Measurements from ENCODE around the gene ZSWIM4.

Gene ZSWIM4

DNA sequence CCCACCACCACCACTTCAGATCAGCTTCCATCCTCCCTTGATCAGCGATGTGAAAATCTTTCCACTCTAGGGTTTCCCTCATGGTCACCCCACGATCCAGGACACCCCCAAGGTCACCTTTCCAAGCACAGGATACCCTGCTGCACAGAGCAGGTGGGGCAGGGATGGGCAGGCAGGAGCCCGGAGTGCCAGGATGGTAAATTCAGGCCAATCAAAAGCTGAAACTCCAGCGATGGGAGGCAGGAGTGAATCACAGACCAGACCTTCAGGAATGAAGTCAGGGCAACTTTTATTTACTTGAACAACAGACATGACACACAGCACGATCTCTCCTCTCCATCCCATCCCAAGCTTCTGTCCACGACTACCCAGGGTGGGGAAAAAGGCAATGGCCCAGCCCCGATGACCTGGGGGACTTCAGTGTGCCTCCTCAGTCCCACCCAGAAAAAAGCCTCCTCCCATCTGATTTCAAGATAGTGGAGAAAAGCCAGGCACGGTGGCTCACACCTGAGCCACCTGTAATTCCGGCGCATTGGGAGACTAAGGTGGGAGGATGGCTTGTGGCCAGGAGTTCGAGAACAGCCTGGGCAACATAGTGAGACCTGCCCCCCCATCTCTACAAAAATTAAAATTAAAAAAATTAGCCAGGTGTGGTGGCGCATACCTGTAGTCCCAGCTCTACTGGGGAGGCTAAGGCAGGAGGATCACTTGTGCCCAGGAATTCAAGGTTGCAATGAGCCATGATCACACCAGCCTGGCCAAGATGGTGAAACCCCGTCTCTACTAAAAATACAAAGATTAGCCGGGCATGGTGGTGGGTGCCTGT is 39.2 kb downstream of the ZSWIM4 start:
- no peak for DNase-seq (ENCODE audit: low read depth in 1 of 2, low spot score in 1 of 2)

DNA sequence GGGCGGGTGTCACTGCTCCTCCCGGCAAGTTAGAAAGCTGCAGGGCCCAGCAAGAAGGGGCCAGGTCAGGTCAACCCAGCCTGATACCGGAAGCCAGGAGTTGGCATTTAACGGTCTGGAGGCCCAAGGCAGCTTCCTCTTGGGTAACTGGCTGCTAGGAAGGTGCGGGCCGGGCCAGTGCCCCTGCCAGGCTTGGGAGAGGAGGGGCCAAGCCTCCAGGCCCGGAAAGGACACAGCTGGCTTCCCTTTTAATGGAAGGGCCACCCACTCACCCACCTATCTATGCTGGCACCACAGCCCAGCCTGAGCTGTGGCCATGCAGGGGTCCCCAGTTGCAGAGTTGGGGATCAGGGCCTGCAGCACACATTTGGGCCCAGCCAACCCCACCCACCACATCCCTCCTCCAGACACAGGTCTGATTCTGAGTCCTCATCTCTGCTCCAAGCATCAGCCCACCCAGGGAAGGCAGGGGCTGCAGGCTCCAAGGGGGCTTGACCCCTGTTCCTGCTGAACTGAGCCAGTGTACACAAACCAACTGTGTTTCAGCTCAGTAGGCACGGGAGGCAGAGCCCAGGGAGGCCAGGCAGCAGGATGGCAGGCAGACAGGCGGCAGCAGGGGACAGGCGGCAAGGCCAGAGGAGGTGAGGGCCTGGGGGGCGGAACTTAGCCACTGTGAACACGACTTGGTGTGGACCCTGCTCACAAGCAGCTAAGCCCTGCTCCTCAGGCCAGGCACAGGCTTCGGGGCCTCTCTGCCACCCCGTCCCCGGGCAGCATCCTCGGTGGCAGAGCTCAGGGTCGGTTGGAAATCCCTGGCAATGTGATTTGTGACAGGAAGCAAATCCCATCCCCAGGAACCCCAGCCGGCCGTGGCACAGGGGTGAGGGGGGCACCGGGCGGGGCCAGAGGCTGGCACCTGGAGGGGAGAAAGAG is 40.8 kb downstream of the ZSWIM4 start:
- DNase-seq (ENCODE audit: low read depth in 1 of 2, low spot score in 1 of 2) = no peak

DNA sequence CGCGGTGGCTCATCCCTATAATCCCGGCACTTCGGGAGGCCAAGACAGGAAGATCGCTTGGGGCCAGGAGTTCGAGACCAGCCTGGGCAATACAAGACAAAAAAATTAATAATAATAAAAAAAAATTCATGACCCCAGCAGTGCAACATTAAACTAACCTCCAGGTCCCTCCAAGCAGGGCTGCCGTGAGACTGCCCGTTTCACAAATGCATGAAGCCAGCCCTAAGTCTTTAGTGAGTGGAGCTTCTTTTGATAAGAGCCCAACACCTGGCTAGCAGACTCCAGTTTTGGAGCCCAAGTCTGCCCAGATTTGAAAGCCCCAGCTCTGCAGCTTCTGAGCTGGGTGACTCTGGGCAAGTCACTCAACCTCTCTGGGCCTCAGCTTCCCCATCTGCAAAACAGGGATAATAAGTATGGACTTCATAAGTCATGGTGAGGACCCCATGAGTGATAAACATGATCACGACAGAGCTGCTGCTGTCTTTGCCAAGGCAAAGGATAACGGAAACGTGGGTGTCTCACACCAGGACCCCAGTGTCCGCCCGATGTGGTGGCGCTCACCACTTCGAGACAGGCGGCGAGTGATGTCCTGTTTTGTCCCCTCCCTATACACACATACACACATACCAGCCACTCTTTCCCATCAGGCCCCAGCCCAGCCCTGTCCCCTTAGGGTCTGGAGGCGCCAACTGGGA is 43.3 kb downstream of the ZSWIM4 start:
- DNase-seq (ENCODE audit: low read depth in 1 of 2, low spot score in 1 of 2) = no peak

DNA sequence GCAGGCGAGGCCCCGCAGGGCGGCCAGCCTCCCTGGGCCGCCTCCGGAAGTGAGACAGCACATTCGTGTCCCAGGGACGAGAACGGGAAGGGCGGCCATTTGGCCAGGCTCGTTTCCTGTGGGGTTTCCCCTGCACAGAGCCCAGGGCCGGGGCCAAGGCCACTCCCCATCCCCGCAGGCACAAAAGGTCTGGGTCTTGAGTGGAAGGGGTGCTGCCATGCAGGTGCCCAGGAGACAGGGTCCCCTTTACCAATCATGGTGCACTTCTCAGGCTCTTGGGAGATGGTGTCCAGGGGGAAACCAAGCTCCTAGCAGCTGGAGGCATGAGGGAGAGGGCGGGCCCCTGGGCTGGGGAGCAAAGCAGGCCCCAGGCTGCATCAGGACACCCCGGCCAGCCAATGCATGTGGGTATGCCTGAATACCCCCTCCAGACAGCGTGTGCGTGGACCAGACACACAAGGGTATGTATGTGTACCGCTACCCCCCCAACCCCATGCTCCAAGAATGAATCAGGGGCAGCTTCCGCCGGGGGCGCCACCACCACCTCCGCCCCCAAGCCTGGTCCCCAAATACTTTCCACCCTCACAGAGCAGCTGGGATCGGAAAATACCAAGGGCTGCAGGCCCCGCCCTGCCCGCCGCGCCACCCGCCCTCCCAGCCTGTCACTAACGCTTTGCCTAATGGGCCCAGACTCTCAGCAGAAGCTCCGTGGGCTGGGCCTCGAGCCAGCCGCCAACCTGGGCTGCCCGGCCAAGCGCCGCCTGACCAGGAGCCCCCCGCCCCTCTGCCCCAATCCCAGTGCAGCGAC is 44.1 kb downstream of the ZSWIM4 start:
- DNase-seq (ENCODE audit: low read depth in 1 of 2, low spot score in 1 of 2) = peak; percentile 78 to 85

DNA sequence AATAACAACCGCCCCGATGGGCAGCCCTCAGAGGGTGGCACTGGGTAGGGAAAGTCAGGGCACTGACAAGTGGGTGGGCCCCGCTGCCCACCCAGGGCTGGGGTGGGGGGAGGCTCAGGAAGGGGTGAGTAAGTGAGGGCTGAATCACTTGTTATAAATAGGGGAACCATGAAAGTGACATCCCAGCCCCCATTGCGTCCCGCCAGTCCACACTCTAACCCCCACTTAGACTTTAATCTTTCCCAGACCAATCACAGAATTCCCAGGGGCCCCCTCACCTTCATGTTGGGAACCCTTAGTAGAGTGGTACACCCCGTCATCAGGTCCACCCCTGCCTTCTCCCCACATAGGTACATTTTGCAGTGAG is 44.7 kb downstream of the ZSWIM4 start:
- DNase-seq (ENCODE audit: low read depth in 1 of 2, low spot score in 1 of 2) = peak; percentile 43 to 45

DNA sequence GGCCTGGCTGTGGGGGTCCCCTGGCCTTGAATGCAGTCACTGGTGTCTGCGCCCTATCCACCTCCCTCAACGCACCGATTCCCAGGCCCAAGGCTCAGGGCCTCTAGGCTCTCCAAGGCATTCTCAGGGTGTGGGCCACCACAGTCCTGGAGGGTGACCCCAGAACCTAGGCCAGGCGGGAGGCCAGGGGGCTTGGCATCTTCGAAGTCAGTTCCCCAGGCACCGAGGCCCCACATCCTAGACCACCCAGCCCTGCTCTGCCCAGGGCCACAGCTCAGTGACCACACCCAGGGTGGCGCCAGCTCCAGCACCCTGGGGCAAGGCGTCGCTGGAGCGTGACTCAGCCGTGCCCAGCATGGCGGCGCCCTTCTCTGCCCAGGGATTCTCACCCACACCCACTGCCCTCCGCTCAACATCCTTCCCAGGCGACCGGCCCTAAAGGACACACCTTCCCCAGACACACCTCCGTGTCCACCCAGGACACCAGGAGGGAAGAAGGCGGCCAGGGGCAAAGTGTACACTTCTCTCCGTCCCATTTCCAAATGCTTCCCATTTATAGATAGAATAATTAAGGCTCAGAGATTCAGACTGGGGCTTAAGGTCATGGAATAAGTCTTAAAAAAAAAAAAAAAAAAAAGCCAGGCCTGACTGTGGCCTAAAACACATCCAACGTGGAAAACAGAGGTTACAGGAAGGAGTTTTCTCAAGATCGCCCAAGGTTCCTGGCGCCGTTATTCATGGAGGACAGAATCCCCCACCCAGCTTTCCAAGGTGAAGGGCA is 45.3 kb downstream of the ZSWIM4 start:
- no peak for DNase-seq (ENCODE audit: low read depth in 1 of 2, low spot score in 1 of 2)

DNA sequence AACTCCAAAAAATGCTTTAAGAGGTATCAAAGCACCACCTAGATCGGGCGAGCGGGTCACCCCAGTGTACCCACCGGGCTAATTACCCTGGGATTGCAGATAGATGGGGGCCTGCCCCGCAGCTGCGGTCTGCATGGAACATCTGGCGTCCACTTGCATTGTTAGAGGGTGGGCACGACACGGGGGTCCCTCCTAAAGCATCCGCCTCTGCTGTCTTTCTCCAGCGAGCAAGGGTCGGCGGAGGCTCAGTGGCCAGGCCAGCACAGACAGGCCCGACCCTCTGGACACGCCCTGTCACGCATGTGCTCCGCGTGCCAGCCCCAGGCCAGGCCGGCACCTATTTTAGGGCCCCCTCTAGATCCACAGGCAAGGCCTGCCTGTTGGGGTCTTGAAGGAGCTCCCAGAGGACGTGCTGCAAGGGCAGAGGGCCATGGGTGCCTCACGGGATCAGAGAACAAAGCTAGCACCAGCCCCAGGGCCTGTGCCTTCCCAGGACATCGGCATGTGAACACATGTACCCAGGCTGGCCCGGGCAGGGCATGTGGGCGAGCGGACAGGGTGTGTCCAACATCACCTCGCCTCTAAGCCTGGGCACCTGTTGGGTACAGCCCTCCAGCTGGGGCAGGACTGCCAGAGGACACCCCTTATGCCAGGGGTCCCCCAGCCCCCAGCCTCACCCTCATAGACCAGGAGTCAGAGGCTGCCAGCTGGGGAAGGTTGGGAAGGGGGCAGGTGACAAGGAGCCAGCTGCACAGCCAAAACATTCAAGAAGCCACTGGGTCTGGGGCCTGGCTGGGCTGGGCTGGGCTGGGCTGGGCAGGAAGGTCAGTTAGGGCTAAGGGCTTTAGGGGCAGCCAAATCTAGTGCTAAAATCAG is 46.1 kb downstream of the ZSWIM4 start:
- DNase-seq (ENCODE audit: low read depth in 1 of 2, low spot score in 1 of 2) = no peak

DNA sequence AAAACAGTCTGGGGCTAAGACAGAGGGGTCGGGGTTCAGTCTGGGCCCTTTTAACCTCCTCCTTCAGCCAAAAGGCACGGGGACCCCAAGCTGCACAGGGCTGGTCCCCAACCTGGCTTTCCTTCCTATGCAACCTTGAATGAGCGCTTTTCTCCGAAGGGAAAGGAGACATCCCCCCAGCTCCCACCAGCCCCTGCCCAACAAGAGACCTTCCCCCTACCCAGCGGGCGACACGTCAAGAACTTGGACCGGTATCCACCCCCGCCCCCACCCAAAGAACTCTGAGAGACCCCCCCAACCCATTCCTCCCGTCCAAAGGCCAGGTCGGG is 46.7 kb downstream of the ZSWIM4 start:
- no peak for DNase-seq (ENCODE audit: low read depth in 1 of 2, low spot score in 1 of 2)

DNA sequence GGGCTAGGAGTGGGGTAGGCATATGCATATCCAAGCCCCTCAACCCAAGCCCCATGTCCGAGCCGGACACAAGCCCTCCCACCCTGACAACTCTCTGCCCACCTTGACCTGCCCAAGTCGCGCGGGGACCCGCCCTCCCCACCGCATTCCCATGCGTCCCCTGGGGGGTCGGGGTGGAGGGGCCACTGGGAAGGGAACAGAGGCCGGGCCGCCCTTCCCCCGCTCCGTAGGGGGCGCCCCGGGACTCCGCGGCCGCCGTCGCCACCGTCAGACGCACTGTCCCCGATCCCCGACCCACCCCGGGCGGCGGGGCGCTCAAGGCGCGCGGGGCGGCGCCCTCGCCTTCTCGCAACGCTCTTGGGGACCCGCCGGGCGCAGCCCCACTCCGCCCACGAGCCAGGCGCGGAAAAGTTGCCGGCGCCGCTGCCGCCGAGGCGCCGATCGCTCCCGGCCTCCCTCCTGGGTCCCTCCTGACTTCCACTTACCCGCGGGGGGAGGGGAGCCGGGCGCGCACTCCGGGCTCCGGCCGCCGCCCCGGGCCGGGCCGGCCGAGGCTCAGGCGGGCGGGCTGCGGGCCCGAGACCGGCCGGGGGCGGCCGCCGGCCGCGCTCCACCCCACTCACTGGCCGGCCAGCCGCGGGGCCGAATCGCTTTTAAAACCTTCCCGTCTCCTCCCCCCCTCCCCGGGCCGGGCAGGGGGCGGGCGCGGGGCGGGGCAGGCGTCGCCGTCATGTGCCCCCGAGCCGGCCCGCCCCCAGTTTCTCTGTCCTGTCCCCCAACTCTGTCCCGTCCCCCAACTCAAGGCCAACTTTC is 47.3 kb downstream of the ZSWIM4 start:
- peak in 1 of 2 donors; percentile 49 for DNase-seq (ENCODE audit: low read depth in 1 of 2, low spot score in 1 of 2)

DNA sequence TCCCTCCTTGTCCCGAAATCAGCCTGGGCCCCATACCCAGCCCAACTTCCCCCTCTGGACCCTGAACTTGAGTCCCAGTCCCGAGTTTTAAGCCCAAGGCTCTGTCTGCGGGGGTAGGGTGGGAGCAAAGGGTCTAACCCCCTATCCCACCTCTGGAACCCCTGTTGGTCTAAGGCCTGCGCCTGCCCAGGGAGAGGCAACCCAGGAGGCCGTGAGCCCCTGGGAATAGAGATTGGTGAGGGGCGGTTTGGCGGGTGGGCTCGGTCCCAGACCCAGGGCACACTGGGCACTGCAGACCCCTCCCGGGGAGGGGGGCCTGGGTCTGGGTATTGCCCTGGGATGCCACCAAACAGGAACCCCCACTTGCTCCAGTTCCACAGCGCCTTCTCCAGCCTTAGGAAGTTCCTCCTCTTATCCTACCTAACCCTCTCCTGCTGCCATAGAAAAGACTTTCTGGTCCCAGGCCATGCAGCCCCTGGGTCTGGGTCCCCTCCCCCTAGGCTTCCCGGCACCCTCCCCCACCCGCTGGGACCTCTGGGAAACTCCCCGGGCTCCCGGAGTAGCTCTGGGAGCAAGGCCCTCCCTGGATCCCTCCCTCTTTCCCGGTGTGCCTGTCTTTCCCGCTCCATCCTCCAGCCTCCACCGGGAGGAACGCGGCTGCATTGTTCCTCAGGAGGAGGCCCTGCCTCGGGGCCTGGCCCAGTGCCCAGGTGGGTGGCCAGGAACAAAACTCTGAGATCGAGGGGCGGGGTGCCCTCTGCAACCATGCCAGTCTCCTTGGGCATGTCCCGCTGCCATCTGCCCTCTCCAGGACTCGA is 48.1 kb downstream of the ZSWIM4 start:
- no peak for DNase-seq (ENCODE audit: low read depth in 1 of 2, low spot score in 1 of 2)

DNA sequence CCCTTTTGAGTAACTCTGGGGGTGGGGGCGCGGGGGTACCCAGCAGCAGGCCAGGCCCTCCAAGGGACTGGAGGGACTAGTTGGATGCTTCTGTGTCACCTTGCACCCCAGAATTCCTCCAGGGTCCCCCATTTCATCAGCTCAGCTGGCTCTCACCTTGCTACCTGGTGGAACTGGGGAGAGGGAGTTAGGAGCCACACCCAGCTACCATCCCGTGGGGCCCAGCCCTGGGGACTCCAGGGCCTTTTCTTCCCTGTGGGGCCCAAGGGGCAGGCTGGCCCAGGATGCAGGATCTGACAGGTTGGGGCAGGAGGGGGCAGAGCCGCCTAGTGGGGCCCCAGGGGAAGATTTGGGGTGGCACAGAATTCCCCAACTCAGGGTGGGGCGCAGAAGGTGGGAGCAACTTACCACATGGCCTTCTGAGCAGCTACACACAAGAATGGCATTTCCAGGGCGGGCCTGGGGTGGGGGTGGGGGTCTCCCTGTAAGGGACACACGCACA is 48.9 kb downstream of the ZSWIM4 start:
- no peak for DNase-seq (ENCODE audit: low read depth in 1 of 2, low spot score in 1 of 2)

DNA sequence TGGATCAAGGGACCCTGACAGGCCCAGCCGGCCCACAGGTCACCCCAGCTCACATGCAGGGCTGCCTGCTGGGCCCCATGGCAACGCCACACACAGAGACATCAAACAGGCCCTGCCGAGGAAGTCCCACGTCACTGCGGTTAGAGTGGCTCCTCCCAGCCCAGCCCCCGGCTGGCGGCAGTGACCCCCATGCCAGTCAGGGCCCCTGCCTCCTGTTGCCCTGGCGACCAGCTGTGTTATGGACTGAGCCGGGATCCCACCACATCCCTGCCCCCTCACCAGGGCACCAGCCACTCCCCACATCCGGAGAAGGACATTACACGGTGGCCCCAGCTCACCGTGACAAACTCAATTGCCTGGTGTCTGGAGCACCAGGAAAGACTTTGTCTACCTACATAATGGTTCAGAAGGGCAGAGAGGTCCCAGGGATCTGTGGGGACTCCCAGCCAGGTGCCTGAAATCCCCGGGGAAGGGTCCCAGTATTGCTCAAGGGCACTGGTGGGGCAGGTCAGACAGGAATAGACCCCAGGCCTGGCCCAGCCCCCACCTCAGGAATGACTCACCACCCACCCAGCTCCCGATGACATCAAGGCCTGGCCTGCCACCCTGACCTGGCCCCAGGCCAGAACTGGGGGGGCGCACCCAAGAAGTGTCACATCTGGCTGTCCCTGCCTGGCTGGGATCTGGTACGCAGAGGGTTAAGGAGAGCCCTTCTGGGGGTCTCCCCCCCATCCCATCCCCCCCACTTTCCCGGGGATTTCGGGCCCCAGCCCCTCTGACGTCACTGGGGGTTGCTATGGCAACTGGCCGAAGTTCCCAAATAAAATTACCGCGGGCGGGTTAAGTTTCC is 51.5 kb downstream of the ZSWIM4 start:
- peak; percentile 77 to 86 for DNase-seq (ENCODE audit: low read depth in 1 of 2, low spot score in 1 of 2)

DNA sequence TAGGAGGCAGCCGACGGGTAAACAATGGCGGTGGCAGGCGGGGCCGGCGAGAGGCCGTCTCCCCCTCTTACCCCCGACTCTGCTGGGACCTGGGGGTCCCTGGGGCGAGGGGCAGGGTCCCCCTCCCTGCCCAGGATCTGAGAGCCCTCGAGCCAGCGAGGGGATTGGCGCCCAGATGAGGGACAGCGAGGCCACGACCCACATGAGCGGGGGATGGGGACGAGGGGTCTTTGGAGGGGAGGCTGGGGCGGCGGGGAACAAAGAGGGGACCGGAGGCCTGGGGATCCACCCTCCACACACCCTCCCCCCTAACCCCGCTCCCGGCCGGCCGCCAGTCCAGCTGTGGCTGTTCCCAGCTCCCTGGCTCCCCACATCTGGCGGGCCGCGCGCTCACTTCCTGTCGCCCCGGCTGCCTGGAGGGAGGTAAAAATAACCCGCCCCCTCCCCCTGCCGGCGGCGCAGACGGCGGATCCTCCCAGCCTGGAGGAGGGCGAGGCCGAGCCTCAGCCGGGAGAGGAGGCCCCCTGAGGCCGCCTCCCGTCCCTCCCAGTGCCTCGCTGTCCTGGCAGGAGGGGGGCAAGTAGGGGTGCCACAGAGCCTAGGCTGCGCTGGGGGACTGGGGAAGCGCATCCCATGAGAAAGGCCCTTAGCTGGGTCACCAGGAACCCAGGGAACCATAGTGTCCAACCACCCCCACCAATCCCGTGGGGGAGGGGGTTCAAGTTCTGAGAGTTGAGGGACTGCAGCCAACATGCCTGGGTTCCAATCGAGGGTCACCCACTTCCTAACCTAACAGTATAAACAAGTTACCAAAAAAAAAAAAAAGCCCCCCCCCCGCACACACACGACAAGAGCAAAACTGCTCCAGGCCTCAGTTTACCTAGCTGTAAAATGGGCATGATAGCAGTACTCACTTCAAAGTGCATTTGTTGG is 52.4 kb downstream of the ZSWIM4 start:
- DNase-seq (ENCODE audit: low read depth in 1 of 2, low spot score in 1 of 2) = peak; percentile 50 to 72

DNA sequence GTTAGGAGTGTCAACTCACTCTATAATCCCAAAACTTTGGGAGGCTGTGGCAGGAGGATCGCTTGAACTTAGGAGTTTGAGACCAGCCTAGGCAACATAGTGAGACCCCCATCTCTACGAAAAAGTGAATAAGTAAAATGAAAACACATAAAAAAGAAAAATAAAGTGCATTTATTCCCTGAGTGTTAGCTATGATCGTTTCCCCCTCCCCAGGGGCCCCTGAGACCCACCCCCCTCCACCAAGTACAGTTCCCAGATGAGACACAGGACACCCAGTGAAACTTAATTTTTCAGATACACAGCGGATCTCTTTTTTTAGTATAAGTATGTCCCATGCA is 53.1 kb downstream of the ZSWIM4 start:
- no peak for DNase-seq (ENCODE audit: low read depth in 1 of 2, low spot score in 1 of 2)

Measured in activated CD4-positive, alpha-beta T cell treated with anti-CD3 and anti-CD28 coated beads, Interleukin-2, amount 50 U/mL, for 24 hours (primary cell).